HL-60/S4 (cell line): ENCODE results near the gene NMRAL1.

Source experiments
- in situ Hi-C: fragments of 300-500 bp; cut with MboI; formaldehyde crosslinking; loops from 2 replicates; pipeline ENCODE4 v1.14.3; 2022; ENCODE audit warnings: low sequenced_read_pairs

NMRAL1 gene

DNA sequence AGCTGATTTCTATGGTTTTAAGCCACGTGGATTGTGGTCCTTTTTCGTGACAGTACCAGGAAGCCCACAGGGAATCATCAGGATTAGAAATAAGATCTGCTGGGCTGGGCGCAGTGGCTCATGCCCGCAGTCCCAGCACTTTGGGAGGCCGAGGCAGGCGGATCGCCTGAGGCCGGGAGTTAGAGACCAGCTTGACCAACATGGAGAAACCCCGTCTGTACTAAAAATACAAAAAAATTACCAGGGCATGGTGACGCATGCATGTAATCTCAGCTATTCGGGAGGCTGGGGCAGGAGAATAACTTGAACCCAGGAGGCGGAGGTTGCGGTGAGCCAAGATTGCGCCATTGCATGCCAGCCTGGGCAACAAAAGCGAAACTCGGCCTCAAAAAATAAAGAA, 6.5 kb downstream of the NMRAL1 start:
- in situ Hi-C loops, result no loop called here

DNA sequence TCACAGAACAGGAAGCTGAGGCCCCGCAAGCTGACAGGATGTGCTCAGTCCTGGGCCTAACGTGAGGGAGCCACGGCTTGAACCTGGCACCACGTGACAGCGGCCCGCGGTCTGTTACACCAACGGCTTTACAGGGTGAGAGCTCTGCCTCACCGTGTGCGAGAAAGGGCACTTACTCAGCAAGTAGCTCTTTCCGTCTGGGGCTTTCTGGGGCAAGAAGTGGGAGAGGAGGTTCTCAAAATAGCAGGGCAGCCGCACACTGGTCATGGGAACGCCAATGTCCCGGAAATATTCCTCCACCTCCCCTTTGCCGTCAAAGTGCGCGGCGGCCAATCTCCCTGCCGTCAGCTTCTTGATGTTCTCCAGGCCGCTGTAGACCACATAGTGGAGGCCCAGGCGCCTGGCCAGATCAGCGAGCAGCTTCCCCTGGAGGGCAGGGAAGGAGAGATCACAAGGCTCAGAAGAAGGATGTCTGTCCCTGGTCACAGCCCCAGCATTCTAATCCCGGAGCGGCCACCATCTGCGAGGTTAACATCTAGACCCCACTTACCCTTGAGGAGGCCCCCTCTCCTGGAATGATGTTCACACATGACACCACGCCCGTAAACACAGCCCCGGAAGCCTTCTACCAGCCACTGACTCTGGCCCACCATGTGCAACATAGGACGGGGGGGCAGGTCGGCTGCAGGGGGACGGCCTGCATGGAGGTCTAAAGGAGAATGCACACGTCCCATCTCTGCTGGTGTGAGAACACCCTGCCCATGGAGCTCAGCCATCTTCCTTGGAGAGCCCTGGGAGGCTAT, 8.2 kb downstream of the NMRAL1 start:
- in situ Hi-C loops, result no loop called here

DNA sequence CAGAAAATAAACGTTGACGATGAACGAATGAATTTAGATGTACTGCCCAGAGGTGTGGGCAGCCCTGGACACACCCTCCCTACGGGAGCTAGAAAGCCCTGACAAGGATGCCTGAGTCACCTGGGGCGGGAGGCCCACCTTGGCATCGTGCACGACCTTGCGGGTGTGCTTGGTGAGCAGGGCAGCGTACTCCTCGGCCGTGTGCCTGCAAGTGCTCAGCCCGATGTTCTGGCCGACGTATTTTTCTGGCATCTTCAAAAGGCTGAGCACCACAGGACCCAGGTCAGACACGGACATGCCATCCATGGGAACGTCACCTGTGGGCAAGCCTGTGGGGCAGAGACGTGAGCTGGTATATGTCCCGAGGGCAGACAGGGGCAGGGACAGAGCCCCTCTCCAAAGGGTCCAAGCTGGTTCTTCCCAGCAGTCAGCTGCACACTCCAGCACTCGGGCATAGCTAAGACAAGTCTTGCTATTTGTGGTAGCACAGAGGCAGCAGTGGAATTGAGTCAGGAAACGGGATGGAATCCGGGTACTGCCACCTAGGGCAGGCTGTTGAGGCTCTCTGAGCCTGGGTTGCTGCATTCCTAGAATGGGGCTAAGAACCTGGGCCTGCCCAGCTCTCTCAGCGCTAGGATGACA, 10.8 kb downstream of the NMRAL1 start:
- in situ Hi-C loops, result no loop called here

DNA sequence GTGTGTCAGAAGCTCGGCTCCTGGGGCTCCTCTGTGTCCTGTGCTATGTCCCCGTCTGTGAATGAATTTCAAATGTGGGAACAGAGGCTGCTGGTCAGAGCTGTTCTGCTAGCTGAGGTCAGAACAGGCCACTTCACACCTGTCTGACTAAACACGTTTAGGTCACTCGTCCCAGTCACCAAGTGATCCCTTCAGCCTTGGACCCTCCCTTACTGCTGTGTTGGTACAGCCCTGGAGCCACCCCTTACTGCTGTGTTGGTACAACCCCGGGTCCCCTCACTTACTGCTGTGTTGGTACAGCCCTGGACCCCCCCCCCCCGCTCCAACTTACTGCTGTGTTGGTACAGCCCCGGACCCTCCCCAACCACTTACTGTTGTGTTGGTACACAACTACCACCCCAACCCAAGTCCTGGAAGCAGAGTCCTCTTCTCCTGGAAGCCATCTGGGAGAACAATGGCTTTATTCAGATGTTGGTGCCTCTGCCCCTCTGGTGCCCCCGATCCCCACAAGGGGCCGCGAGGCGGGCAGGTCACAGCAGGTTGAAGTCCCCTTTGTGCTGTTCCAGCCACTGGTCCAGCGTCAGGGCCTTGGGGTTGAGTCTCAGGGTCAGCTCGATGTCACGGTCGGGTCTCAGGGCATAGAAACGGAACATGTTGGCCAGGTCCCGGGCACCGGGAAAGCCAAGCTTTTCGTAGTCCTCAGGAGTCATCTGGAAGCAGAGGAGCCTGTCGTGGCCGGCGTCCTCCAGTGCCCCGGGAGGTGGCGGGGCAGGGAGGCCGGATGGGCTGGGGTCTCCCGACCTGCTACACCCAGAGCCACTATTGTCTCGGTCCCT, 13.0 kb downstream of the NMRAL1 start:
- in situ Hi-C loops, result no loop called here

DNA sequence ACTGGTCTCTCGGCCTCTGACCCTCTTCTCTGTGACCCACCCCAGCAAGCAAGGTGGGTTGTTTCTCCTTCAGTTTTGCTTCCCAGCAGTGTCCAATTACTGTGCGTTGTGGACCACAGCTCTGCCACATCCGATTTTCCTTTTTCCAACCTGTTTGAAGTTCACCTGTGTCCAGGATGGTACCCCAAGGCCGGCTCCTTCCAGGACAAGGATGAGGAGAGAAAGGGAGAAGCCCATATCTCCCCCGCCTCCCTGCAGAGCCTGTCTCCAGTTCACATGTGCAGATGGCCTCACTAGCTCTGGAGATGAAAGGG, 13.5 kb downstream of the NMRAL1 start:
- in situ Hi-C loops, result no loop called here

DNA sequence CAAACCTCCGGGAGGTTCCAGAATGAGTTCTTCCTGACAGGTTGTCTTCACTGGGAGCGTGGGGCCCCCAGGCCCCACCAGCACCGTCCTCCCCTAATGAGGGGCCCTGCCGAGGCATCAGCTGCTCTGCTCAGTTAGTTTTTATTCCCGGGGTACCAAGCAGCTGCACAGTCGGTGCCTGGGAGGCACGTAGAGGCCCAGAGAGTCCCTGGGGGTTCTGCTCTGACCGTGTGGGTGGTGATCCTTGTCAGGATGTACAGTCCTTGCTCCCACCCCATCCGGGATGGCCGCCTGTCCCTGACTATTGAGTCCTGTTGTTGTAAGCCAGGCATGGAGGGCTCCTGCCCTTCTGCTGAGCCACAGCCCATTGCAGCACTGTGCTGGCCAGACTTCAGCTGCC, 18.5 kb downstream of the NMRAL1 start:
- in situ Hi-C loops, result no loop called here

DNA sequence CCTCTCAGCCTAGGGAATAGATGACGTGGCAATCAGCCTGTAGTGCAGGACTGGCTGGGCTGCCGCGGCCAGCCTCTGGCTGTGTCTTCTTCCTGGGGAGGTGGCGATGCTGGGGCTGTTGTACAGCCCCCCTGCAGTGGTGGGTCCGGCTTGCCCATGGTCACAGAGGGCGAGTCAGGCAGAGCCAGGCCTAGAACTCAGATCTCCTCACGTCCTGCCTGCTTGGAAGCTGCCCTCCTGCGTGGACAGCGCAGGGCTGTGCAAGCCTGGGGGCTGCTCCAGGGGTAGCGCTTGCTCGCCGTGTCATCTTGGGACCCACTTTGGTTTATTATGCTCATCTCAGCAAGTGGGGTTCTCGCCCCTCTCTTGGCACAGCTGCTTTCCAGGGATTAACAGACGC, 19.3 kb downstream of the NMRAL1 start:
- in situ Hi-C loops, result no loop called here

DNA sequence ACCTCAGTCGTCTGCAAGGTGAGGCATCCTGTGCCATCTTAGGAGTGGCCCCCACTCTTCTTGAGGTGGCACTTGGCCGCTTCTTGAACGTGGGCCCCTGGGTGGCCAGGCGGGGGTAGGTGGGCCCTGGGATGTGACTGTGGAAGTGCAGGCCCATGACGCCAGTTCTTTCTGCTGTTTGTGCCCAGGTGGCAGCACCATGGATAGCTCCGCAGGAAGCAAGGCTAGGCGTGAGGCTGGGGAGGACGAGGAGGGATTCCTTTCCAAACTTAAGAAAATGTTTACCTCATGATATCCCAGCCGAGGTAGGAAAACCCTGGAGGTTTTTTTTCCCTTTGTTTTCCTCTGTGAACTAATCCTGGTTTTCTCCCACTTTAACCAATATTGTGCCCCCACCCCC, 19.8 kb downstream of the NMRAL1 start:
- in situ Hi-C loops, result no loop called here

DNA sequence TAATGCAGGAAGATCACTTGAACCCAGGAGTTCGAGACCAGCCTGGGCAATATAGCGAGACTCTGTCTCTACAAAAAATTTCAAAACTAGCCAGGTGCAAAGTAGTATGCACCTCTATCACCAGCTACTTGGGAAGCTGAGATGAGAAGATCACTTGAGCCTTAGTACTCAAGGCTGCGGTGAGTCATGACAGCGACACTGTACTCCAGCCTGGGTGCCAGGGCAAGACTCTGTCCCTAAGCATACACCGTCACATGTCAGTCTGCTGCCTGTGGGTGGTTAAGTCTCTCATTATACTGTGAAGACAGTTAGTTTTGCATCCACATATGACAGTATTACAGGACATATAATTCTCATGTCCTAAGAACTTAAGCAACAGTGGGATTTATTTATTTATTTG, 21.8 kb downstream of the NMRAL1 start:
- in situ Hi-C loops, result no loop called here

DNA sequence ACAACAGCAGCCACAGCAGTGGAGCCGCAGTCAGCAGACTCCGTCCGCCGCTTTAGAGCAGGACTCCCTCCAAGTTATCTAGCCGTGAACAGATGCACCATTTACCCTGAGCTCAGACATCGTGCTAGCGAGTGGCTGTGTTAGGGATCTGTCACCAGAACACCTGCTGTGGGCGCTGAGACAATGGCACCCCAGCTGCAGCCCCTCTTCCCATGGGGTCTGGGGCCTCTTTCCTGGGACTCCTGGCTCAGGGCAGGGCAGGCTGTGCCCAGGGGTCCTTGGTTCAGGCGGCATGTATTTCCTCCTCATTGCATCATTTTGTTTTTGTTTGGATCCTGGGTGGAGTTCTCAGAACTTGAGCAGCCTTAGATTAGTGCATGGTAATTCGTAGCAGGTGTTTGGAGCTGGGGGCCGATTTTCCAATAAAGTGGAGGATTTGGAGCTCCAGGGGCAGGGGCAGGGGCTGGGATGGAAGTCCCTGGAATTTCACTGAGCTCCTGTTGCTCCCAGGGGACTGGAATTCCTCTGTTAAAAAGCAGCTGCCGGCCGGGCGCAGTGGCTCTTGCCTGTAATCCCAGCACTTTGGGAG, 23.4 kb downstream of the NMRAL1 start:
- in situ Hi-C loops, result no loop called here

DNA sequence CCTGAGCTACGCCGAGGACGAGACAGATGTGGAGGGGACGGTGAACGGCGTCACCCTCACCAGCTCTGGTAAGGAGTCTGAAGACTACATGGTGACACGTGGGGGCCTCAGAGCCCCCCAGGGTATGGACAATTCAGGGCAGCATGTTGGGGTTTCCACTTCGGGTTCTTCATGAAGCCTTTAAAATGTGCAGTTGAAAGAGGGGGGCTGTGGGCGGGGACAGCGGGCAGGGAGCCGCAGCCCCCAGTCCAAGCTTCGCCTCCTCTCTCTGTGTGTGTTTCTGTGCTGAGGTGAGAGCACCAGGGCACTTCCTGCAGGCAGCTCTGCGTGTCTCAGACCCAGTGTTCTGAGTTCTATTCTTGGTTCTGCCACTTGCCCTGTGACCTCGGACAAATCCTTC, 24.0 kb downstream of the NMRAL1 start:
- in situ Hi-C loops, result no loop called here

DNA sequence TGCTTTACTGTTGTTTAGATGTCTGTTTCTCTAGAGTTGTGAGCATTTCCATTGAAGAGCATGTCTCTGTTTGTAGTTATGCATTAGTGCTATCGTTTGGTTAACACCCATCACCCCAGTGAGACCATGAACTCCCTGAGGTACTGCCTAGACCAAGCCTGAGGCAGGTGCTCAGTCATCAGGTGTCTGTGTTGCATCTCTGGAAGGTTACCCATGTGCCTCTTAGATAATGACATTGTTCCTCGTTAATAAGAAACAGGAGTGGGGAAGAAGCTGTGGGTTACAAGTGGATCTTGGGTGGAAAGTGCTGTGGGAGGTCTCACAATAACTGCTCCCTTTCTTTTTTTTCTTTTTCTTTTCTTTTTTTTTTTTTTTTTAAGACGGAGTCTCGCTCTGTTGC, 30.4 kb downstream of the NMRAL1 start:
- in situ Hi-C loops, result no loop called here

DNA sequence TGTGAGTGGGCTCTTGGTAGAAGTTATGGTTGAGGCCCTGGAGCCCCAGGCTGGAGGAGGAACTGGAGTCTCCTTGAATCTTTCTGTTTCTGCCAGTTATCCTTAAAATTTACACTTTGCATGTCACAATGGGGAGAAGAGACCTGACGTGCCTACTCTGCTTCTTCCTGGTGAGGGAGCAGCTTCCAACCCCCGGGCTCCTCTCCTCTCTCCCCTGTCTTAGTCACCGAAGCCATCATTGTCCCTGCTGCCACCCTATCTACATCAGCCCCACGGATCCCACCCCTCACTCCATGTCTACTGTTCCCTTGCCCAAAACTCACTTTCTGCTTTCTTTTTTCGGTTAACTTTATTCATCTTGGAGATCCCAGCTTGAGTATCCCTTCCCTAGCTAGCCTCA, 31.2 kb downstream of the NMRAL1 start:
- in situ Hi-C loops, result no loop called here

DNA sequence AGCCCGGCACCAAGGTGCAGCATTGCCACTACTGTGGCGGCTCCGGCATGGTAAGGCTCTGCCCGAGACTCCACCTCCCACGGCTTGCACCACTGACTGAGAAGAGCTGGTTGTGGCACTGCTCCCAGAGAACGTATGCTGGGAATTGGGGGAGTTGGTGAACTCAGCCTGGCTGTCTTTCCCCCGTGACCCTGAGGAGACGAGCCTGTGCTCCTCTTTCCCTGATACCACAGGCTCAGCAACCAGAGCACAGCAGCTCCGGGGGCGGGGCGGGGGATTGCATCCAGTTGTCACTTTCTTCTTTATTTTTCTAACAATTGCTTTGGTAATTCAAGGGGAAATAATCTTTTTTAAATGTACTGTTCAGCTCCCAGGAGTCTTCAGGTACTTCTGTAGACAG, 32.1 kb downstream of the NMRAL1 start:
- in situ Hi-C loops, result no loop called here

DNA sequence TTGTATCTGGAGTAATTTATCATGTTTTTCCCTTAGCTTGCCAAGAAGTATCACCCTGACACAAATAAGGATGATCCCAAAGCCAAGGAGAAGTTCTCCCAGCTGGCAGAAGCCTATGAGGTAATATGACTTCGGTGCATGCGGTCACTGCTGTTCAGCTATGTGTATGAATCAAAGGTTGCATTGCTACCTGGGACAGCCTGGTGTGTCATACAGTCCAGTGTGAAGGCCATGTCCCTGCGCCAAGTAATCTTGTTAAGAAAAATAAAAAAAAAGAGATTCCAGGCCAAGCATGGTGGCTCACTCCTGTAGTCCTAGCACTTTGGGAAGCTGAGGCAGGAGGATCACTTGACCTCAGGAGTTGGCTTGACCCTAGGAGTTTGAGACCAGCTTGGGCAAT, 37.1 kb downstream of the NMRAL1 start:
- in situ Hi-C loops, result no loop called here

DNA sequence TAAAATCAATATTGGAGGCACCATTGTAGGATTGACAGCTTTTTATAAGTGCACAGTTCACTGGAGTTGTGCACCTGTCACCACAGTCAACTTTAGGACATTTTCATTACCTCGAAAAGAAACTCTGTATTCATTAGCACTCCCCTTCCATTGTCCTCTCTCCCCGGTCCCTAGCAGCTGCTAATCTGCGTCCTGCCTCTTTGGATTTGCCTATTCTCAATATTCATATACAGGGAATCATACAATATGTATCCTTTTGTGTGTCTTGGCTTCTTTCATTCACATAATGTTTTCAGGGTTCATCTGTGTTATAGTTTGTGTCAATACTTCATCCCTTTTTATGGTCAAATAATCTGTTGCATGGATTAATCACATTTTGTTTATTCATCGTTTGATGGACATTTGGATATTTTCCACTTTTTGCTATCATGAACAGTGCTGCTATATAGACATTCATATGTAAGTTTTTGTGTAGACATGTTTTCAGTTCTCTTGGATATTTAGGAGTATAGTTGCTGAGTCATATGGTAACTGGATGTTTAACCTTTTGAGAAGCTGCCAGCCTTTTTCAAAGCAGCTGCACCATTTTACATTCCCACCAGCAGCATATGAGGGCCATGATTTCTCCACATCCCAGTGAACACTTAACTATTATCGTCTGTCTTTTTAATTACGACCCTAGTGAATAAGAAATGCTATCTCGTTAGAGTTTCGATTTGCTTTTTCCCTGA, 38.9 kb downstream of the NMRAL1 start:
- in situ Hi-C loops, result no loop called here

DNA sequence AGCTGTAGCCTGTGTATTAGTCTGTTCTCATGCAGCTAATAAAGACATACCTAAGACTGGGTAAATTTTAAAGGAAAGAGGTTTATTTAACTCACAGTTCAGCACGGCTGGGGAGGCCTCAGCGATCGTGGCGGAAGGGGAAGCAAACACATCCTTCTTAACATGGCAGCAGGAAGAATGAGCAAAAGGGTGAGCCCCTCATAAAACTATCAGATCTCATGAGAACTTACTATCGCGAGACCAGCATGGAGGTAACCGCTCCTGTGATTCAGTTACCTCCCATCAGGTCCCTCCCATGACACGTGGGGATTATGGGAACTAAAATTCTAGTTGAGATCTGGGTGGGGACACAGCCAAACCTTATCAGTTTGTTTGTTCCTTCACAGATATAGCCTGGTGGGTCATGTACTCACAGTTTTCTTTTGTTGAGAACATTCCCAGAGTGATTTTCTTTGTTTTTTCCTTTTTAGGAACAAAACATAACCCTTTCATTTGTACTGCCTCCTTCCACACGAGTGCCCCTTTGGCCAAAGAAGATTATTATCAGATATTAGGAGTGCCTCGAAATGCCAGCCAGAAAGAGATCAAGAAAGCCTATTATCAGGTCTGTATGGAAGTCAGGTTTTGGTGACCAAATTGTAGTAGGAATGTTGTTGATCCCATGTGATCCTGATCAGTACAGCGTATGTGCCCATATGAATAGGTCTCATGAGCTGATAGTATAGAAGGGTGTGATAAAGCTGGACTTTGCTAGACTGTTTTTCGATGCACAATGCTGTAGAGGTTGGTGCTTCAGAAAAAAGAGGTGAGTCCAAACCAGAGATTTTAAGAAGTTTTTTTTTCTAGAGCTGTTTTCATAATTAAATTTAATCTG, 40.3 kb downstream of the NMRAL1 start:
- in situ Hi-C loops, result no loop called here

DNA sequence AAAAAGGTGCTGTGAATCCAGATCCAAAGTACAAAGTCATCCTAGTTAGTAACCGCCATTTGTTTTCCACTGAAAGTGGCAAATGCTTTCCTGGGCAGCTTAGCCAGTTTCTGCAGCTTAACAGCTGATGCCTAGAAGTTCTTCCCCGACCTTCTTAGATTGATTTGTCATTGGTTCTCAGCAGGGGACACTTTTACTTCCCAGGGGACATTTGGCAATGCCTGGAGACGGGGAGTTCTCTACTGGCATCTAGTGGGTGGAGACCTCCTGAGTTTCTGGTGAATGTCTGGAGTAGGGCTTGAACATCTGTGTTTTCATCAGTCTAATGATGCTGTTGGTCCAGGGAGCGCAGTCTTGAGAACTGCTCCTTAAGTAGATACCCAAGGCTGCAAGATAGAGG, 41.2 kb downstream of the NMRAL1 start:
- in situ Hi-C loops, result no loop called here

DNA sequence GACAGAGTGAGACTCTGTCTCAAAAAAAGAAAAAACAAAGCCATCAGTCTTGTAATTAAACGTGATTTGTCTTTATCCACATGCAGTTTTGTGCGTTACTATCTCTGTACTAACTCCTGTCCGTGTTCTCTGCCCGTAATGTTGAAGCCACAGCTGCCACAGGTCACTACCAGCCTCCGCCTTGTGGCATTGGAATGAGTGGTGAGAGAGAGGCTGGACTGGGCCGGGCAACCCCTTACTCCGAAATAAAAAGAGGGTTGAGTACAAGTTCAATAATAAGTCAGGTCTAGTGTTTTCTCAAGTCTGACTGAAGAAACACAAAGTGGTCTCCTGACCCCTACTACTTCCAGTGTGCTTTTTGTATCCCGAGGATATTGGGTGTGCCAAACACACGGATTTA, 43.4 kb downstream of the NMRAL1 start:
- in situ Hi-C loops, result no loop called here

DNA sequence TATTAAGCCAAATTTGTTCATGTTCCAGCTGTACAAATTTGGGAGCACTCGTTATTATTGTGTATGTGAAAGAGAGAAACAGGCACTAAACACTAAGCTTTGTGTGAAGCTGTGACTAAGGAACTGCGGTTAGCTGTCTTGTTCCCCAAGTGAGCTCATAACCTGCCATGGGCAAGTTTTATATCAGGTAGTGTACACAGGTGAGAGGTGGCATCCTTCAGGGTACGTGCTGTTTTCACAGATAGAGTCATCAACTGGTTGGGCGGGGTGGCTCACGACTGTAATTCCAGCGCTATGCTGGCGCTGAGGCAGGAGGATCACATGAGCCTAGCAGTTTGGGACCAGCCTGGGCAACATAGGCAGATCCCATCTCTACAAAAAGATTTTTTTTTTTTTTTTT, 45.9 kb downstream of the NMRAL1 start:
- in situ Hi-C loops, result no loop called here
